Lung (tissue), 12 donors: ENCODE results near the gene ZNF536. TPM values are rescaled to one million over a fixed set of nuclear protein-coding genes. Genes with fewer than 3 reads are reported as not detected.

Experiments
- ATAC-seq: fragments of 200-7000 bp; cut with Tn5 transposase; one replicate; pipeline ENCODE4 v1.9.1; 2020; ENCODE audit warnings: moderate number of reproducible peaks; ENCODE audit not compliant: insufficient read depth, low FRiP score
- DNase-seq, 3 donors: peaks; one replicate each; pipeline ENCODE4 v3.0.0-alpha.2; 2013 to 2017
- H3K27ac ChIP-seq, 2 donors: one replicate each; pipeline ENCODE4 v1.5.1; 2013; ENCODE audit warnings: mild to moderate bottlenecking in 2 of 2, moderate library complexity in 2 of 2, control low read depth in 1 of 2, inconsistent platforms in 1 of 2, low read depth in 1 of 2, low read length in 1 of 2
- H3K27me3 ChIP-seq, 3 donors: one replicate each; pipeline ENCODE4 v1.5.1; 2013; ENCODE audit warnings: low read length in 2 of 3; ENCODE audit not compliant: control insufficient read depth in 3 of 3, insufficient read depth in 3 of 3
- H3K36me3 ChIP-seq, 4 donors: one replicate each; pipeline ENCODE4 v1.5.1; 2013; ENCODE audit warnings: low read length in 4 of 4, mild to moderate bottlenecking in 1 of 4, moderate library complexity in 1 of 4; ENCODE audit not compliant: control insufficient read depth in 4 of 4, insufficient read depth in 4 of 4
- H3K4me1 ChIP-seq, 5 donors: one replicate each; pipeline ENCODE4 v1.5.1; 2013; ENCODE audit warnings: low read length in 5 of 5, mild to moderate bottlenecking in 2 of 5, moderate library complexity in 1 of 5; ENCODE audit not compliant: control insufficient read depth in 5 of 5, insufficient read depth in 5 of 5
- H3K4me3 ChIP-seq: one replicate; pipeline ENCODE4 v1.5.1; 2013; ENCODE audit warnings: mild to moderate bottlenecking, control low read depth, moderate library complexity
- H3K9ac ChIP-seq, 2 donors: one replicate each; pipeline ENCODE4 v1.5.1; 2013; ENCODE audit warnings: low read length in 2 of 2, control low read depth in 1 of 2; ENCODE audit not compliant: insufficient read depth in 1 of 2
- H3K9me3 ChIP-seq, 4 donors: one replicate each; pipeline ENCODE4 v1.5.1; 2013; ENCODE audit warnings: low read length in 3 of 4, mild to moderate bottlenecking in 1 of 4, moderate library complexity in 1 of 4; ENCODE audit not compliant: control insufficient read depth in 4 of 4, insufficient read depth in 3 of 4
- CTCF ChIP-seq: IDR thresholded peaks from 2 replicates; pipeline ENCODE4 v1.5.1; 2012; ENCODE audit warnings: mild to moderate bottlenecking; ENCODE audit errors: control extremely low read depth, extremely low read depth
- WGBS, 2 donors: extraction: QIAGEN DNeasy Blood & Tissue Kit; methylation state at CpG; one replicate each; pipeline ENCODE4 v1.1.7; 2013; 5-methylcytosine and 5-hydroxymethylcytosine counted together
- polyA plus RNA-seq, 2 donors: library from polyadenylated mRNA; stranded (reverse); fragments of 200-250 nt; gene quantifications; one replicate each; pipeline ENCODE4 v1.2.1, GENCODE V29; 2013
- total RNA-seq, 2 donors: library from RNA; depleted of rRNA in 1 of 2; stranded (reverse); fragments of >200 nt in 1 of 2; gene quantifications; one replicate each; pipeline ENCODE4 v1.2.1, GENCODE V29; 2014 to 2021
- donor health status: control.
- donor health status: control.
- donor health status: Bipolar disorder and iron deficiency.
- donor health status: healthy.
- donor health status: DM: yes; HTN: yes; CAD: no.

The ZNF536 gene
- total and polyA plus RNA-seq, 4 donors, result 0.07 to 5.6 (median 0.21) TPM

GRCh38 chr19:30535011-30535410 lies 162.8 kb downstream of the ZNF536 start:
- WGBS, 2 donors, result 76 to 87% methylated on average over 9 of the region's 9 CpGs
- no peak for ATAC-seq
- H3K9me3 ChIP-seq, result peaks cover 0 to 2% (median 0%) of the 10 kb centered on the region in 4 donors

GRCh38 chr19:30536975-30537374 lies 164.8 kb downstream of the ZNF536 start:
- no peaks in the 10 kb centered on the region for H3K27me3 ChIP-seq
- ATAC-seq, result no peak
- no peak overlapping the region for H3K27ac ChIP-seq
- peaks cover 0 to 2% (median 0%) of the 10 kb centered on the region in 4 donors for H3K9me3 ChIP-seq
- DNase-seq, result no peak
- 82 to 94% methylated on average over 7 of the region's 7 CpGs for WGBS, 2 donors
- H3K9ac ChIP-seq, result no peak overlapping the region
- no peaks in the 10 kb centered on the region for H3K4me1 ChIP-seq
- H3K36me3 ChIP-seq, result no peaks in the 10 kb centered on the region
- H3K4me3 ChIP-seq, result no peak overlapping the region
- TF ChIP-seq CTCF, result no peak

More at GRCh38 chr19:30535011-30535410, 162.8 kb downstream of the ZNF536 start:
- DNase-seq, result no peak
- Histone ChIP-seq H3K4me3 (no peak overlapping the region), H3K27me3 (no peaks in the 10 kb centered on the region), H3K4me1 (no peaks in the 10 kb centered on the region), H3K27ac (no peak overlapping the region), H3K9ac (no peak overlapping the region), H3K36me3 (no peaks in the 10 kb centered on the region)
- TF ChIP-seq CTCF, result no peak

GRCh38 chr19:30539315-30539714 lies 167.1 kb downstream of the ZNF536 start:
- Histone ChIP-seq H3K9ac (no peak overlapping the region), H3K27ac (no peak overlapping the region), H3K36me3 (no peaks in the 10 kb centered on the region), H3K4me3 (no peak overlapping the region), H3K9me3 (peaks cover 0 to 2% (median 0%) of the 10 kb centered on the region in 4 donors), H3K27me3 (no peaks in the 10 kb centered on the region), H3K4me1 (no peaks in the 10 kb centered on the region)
- WGBS, 2 donors, result 75 to 90% methylated on average over 4 of the region's 4 CpGs
- DNase-seq, result no peak
- TF ChIP-seq CTCF, result no peak
- ATAC-seq, result no peak

- Histone ChIP-seq H3K4me3 (no peak overlapping the region), H3K36me3 (no peaks in the 10 kb centered on the region), H3K27me3 (no peaks in the 10 kb centered on the region), H3K27ac (no peak overlapping the region), H3K9me3 (peaks cover 0 to 2% (median 0%) of the 10 kb centered on the region in 4 donors), H3K9ac (no peak overlapping the region), H3K4me1 (no peaks in the 10 kb centered on the region)
- TF ChIP-seq CTCF, result no peak
- WGBS, 2 donors, result 89 to 94% methylated on average over 11 of the region's 11 CpGs
- no peak for ATAC-seq
- DNase-seq, result no peak
Observed at GRCh38 chr19:30539981-30540380, 167.8 kb downstream of the ZNF536 start.
